K562 (cell line): ENCODE data around the gene TBC1D17.

Source experiments
- CREM ChIP-seq: IDR thresholded peaks from 2 replicates; pipeline ENCODE4 v1.6.1; 2014; ENCODE audit warnings: antibody characterized with exemption, low read depth
- NRF1 ChIP-seq, 2 experiments: fragments of 450-650 bp; IDR thresholded peaks in 1 of 2; conservative IDR thresholded peaks in 1 of 2; 2 replicates each; pipeline ENCODE4 v1.6.1; 2014; ENCODE audit warnings: mild to moderate bottlenecking in 2 of 2
- PCBP1 ChIP-seq: fragments of 200-400 bp; formaldehyde crosslinking; IDR thresholded peaks from 2 replicates; pipeline ENCODE4 v1.6.1; 2018; ENCODE audit warnings: mild to moderate bottlenecking, low read depth, low read length; ENCODE audit not compliant: poor library complexity, severe bottlenecking
- POLR2A ChIP-seq: fragments of 450-650 bp; conservative IDR thresholded peaks from 2 replicates; pipeline ENCODE4 v1.6.1; 2016
- RCOR1 ChIP-seq, 2 experiments: IDR thresholded peaks; 2 replicates each; pipeline ENCODE4 v1.6.1; 2012; ENCODE audit warnings: low read depth in 2 of 2, low read length in 2 of 2, borderline replicate concordance in 1 of 2, improper control_type of control experiment in 1 of 2
- TARDBP ChIP-seq: fragments of 450-650 bp; IDR thresholded peaks from 2 replicates; pipeline ENCODE4 v1.6.1; 2016
- ZNF395 ChIP-seq: fragments of 200-800 bp; sonication (Bioruptor generic); IDR thresholded peaks from 2 replicates; pipeline ENCODE4 v1.6.1; 2017; ENCODE audit warnings: missing genetic modification characterization, missing compliant biosample characterization
- ZNF398 ChIP-seq: fragments of 250-450 bp; sonication (Bioruptor Pico); IDR thresholded peaks from 2 replicates; pipeline ENCODE4 v1.8.0; 2021; ENCODE audit warnings: moderate library complexity, mild to moderate bottlenecking, inconsistent platforms
- TF ChIP-seq, protein P1 (sequence below), 2 experiments: fragments of 450-650 bp; formaldehyde crosslinking in 1 of 2; IDR thresholded peaks; 2 replicates each; pipeline versions ENCODE4 v1.4.0 to v1.6.1; 2014 to 2020; ENCODE audit warnings: mild to moderate bottlenecking in 2 of 2, borderline replicate concordance in 1 of 2, low read depth in 1 of 2

GRCh38 chr19:49857061-49857837, 20.3 kb upstream of the TBC1D17 start:
- no peak for TF ChIP-seq NRF1 (conservative IDR thresholded peaks at IDR 0.05 in 1 of 2, IDR thresholded peaks at IDR 0.05 in 1 of 2)
- TF ChIP-seq RCOR1 (IDR thresholded peaks at IDR 0.05; ENCODE audit: borderline replicate concordance in 1 of 2, low read depth in 2 of 2, low read length in 2 of 2), result no peak
- TF ChIP-seq CREM, result no peak
- TF ChIP-seq ZNF395, result no peak
- no peak for TF ChIP-seq ZNF398 (CRISPR knock-in tag)
- no peak for TF ChIP-seq TARDBP
- peak; percentile 35 for TF ChIP-seq PCBP1
- TF ChIP-seq, protein P1, sequence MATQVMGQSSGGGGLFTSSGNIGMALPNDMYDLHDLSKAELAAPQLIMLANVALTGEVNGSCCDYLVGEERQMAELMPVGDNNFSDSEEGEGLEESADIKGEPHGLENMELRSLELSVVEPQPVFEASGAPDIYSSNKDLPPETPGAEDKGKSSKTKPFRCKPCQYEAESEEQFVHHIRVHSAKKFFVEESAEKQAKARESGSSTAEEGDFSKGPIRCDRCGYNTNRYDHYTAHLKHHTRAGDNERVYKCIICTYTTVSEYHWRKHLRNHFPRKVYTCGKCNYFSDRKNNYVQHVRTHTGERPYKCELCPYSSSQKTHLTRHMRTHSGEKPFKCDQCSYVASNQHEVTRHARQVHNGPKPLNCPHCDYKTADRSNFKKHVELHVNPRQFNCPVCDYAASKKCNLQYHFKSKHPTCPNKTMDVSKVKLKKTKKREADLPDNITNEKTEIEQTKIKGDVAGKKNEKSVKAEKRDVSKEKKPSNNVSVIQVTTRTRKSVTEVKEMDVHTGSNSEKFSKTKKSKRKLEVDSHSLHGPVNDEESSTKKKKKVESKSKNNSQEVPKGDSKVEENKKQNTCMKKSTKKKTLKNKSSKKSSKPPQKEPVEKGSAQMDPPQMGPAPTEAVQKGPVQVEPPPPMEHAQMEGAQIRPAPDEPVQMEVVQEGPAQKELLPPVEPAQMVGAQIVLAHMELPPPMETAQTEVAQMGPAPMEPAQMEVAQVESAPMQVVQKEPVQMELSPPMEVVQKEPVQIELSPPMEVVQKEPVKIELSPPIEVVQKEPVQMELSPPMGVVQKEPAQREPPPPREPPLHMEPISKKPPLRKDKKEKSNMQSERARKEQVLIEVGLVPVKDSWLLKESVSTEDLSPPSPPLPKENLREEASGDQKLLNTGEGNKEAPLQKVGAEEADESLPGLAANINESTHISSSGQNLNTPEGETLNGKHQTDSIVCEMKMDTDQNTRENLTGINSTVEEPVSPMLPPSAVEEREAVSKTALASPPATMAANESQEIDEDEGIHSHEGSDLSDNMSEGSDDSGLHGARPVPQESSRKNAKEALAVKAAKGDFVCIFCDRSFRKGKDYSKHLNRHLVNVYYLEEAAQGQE (IDR thresholded peaks at IDR 0.05; ENCODE audit: borderline replicate concordance), result no peak
- TF ChIP-seq, protein P1 (CRISPR knock-in tag; IDR thresholded peaks at IDR 0.05; ENCODE audit: low read depth), result no peak
- peak; percentile 51 for TF ChIP-seq POLR2A
